Aorta (tissue), 5 donors: Measurements from ENCODE around the gene RCAN2. TPM values are rescaled to one million over a fixed set of nuclear protein-coding genes. Genes with fewer than 3 reads are reported as not detected.

Experiments
- ATAC-seq: fragments of 200-7000 bp; cut with Tn5 transposase; one replicate; pipeline ENCODE4 v1.9.1; 2022; ENCODE audit warnings: moderate library complexity; ENCODE audit not compliant: low FRiP score
- DNase-seq, 2 donors: peaks; one replicate each; pipeline ENCODE4 v3.0.0-alpha.2; 2020
- H3K27ac ChIP-seq, 2 donors: one replicate each; pipeline ENCODE4 v1.5.1; 2013; ENCODE audit warnings: low read length in 2 of 2, mild to moderate bottlenecking in 2 of 2, moderate library complexity in 2 of 2, control low read depth in 1 of 2, inconsistent platforms in 1 of 2, low read depth in 1 of 2
- H3K27me3 ChIP-seq, 2 donors: one replicate each; pipeline ENCODE4 v1.6.1; 2013; ENCODE audit warnings: control low read depth in 1 of 2, low read length in 1 of 2, mild to moderate bottlenecking in 1 of 2, moderate library complexity in 1 of 2; ENCODE audit not compliant: insufficient read depth in 2 of 2, control insufficient read depth in 1 of 2
- H3K36me3 ChIP-seq, 2 donors: one replicate each; pipeline ENCODE4 v1.6.1; 2013; ENCODE audit warnings: control low read depth in 1 of 2, low read length in 1 of 2, mild to moderate bottlenecking in 1 of 2; ENCODE audit not compliant: insufficient read depth in 2 of 2, control insufficient read depth in 1 of 2
- H3K4me1 ChIP-seq, 2 donors: one replicate each; pipeline ENCODE4 v1.6.1; 2013; ENCODE audit warnings: low read length in 2 of 2, control low read depth in 1 of 2, mild to moderate bottlenecking in 1 of 2, moderate library complexity in 1 of 2; ENCODE audit not compliant: insufficient read depth in 2 of 2, control insufficient read depth in 1 of 2
- H3K4me3 ChIP-seq, 2 donors: one replicate each; pipeline ENCODE4 v1.5.1; 2013; ENCODE audit warnings: low read length in 2 of 2, control low read depth in 1 of 2, mild to moderate bottlenecking in 1 of 2
- H3K9me3 ChIP-seq: one replicate; pipeline ENCODE4 v1.6.1; 2013; ENCODE audit warnings: mild to moderate bottlenecking, low read length; ENCODE audit not compliant: control insufficient read depth
- WGBS, 2 donors: extraction: QIAGEN DNeasy Blood & Tissue Kit; methylation state at CpG; one replicate each; pipeline ENCODE4 v1.1.7; 2013; 5-methylcytosine and 5-hydroxymethylcytosine counted together
- intact Hi-C, 2 donors: fragments of 100-400 bp; cut with DNase I; formaldehyde crosslinking; loops; one replicate each; pipeline versions ENCODE4 v1.14.2 to v1.15.0; 2022
- polyA plus RNA-seq, 2 donors: library from polyadenylated mRNA; stranded (reverse); fragments of 200-250 nt; gene quantifications; one replicate each; pipeline ENCODE4 v1.2.3, GENCODE V29; 2013
- total RNA-seq, 2 donors: library from RNA; stranded (reverse); fragmentation: NEBNext Ultra II Directional; extraction: Animal tissue kit (Norgen Biotek cat#: 25700); gene quantifications; one replicate each; pipeline ENCODE4 v1.2.1, GENCODE V29; 2021
- donor health status: healthy with polysubstance abuse.
- donor health status: Bipolar disorder and iron deficiency.
- donor health status: DM: no; HTN: no; CAD: no.
- donor health status: DM: no; HTN: no; CAD: no.
- donor health status: DM: yes; HTN: yes; CAD: no.

The RCAN2 gene
- total and polyA plus RNA-seq, 4 donors, result 87.3 to 235 (median 130) TPM

GRCh38 chr6:46517202-46517601 is 26.0 kb upstream of the RCAN2 start:
- peaks cover 2 to 11% of the 10 kb centered on the region in 2 donors for H3K4me1 ChIP-seq
- H3K27ac ChIP-seq, result no peak overlapping the region
- intact Hi-C loops, result no loop called here
- DNase-seq (no peak), ATAC-seq (no peak)
- H3K4me3 ChIP-seq, result no peak overlapping the region
- no peaks in the 10 kb centered on the region for H3K36me3 ChIP-seq
- H3K9me3 ChIP-seq, result no peaks in the 10 kb centered on the region
- no peaks in the 10 kb centered on the region for H3K27me3 ChIP-seq

- Histone ChIP-seq H3K4me3 (no peak overlapping the region), H3K4me1 (peaks cover 8 to 12% of the 10 kb centered on the region in 2 donors), H3K36me3 (no peaks in the 10 kb centered on the region), H3K27ac (peak overlapping the region; percentile 60 to 73), H3K27me3 (no peaks in the 10 kb centered on the region), H3K9me3 (no peaks in the 10 kb centered on the region)
- DNase-seq (no peak), ATAC-seq (peak; percentile 39)
- WGBS, 2 donors, result 14 to 16% methylated on average over 2 of the region's 2 CpGs
- intact Hi-C loops, result no loop called here
These were observed 22.3 kb upstream of the RCAN2 start for GRCh38 chr6:46513533-46513932.

GRCh38 chr6:46511320-46511719 is 20.1 kb upstream of the RCAN2 start:
- Histone ChIP-seq H3K9me3 (no peaks in the 10 kb centered on the region), H3K4me3 (no peak overlapping the region), H3K27me3 (no peaks in the 10 kb centered on the region), H3K27ac (peak overlapping the region; percentile 68 to 98), H3K4me1 (peaks cover 8 to 12% of the 10 kb centered on the region in 2 donors), H3K36me3 (no peaks in the 10 kb centered on the region)
- intact Hi-C loops, result no loop called here
- 10 to 12% methylated on average over 7 of the region's 7 CpGs for WGBS, 2 donors
- DNase-seq (no peak), ATAC-seq (no peak)

- DNase-seq (peak; percentile 48 to 69), ATAC-seq (peak; percentile 70)
These were observed 19.4 kb upstream of the RCAN2 start for GRCh38 chr6:46510651-46511050.

GRCh38 chr6:46509981-46510510 is 18.8 kb upstream of the RCAN2 start:
- H3K4me3 ChIP-seq, result no peak overlapping the region
- 44 to 49% methylated on average over 4 of the region's 4 CpGs for WGBS, 2 donors
- intact Hi-C loops, result no loop called here
- ATAC-seq (no peak), DNase-seq (no peak)
- H3K9me3 ChIP-seq, result no peaks in the 10 kb centered on the region
- peaks cover 8 to 12% of the 10 kb centered on the region in 2 donors for H3K4me1 ChIP-seq
- peak overlapping the region in 1 of 2 donors; percentile 88 for H3K27ac ChIP-seq
- no peaks in the 10 kb centered on the region for H3K27me3 ChIP-seq
- H3K36me3 ChIP-seq, result no peaks in the 10 kb centered on the region

More at GRCh38 chr6:46510651-46511050, 19.4 kb upstream of the RCAN2 start:
- no peaks in the 10 kb centered on the region for H3K9me3 ChIP-seq
- H3K4me3 ChIP-seq, result no peak overlapping the region
- peak overlapping the region in 1 of 2 donors; percentile 68 for H3K27ac ChIP-seq
- intact Hi-C loops, result no loop called here
- no peaks in the 10 kb centered on the region for H3K27me3 ChIP-seq
- H3K4me1 ChIP-seq, result peaks cover 8 to 12% of the 10 kb centered on the region in 2 donors
- no peaks in the 10 kb centered on the region for H3K36me3 ChIP-seq

GRCh38 chr6:46509063-46509462 is 17.8 kb upstream of the RCAN2 start:
- Histone ChIP-seq H3K27me3 (no peaks in the 10 kb centered on the region), H3K27ac (peak overlapping the region; percentile 76 to 93), H3K4me1 (peaks cover 8 to 12% of the 10 kb centered on the region in 2 donors), H3K4me3 (no peak overlapping the region), H3K9me3 (no peaks in the 10 kb centered on the region), H3K36me3 (no peaks in the 10 kb centered on the region)
- ATAC-seq (no peak), DNase-seq (peak in 1 of 2 donors; percentile 49)
- WGBS, 2 donors, result 16 to 20% methylated on average over 4 of the region's 4 CpGs
- intact Hi-C loops, result no loop called here

GRCh38 chr6:46507426-46507825 is 16.2 kb upstream of the RCAN2 start:
- intact Hi-C loops, result no loop called here
- Histone ChIP-seq H3K36me3 (no peaks in the 10 kb centered on the region), H3K27me3 (no peaks in the 10 kb centered on the region), H3K9me3 (no peaks in the 10 kb centered on the region), H3K27ac (no peak overlapping the region), H3K4me3 (no peak overlapping the region), H3K4me1 (peaks cover 11 to 12% of the 10 kb centered on the region in 2 donors)
- no peak for DNase-seq
- ATAC-seq, result no peak

GRCh38 chr6:46505693-46506512 is 14.7 kb upstream of the RCAN2 start:
- intact Hi-C loops, result no loop called here
- no peaks in the 10 kb centered on the region for H3K9me3 ChIP-seq
- ATAC-seq, result no peak
- 71 to 78% methylated on average over 7 of the region's 7 CpGs for WGBS, 2 donors
- H3K27me3 ChIP-seq, result no peaks in the 10 kb centered on the region
- H3K36me3 ChIP-seq, result no peaks in the 10 kb centered on the region
- no peak overlapping the region for H3K4me3 ChIP-seq
- no peak for DNase-seq
- H3K27ac ChIP-seq, result no peak overlapping the region
- peaks cover 4 to 8% of the 10 kb centered on the region in 2 donors for H3K4me1 ChIP-seq

- DNase-seq (no peak), ATAC-seq (no peak)
- Histone ChIP-seq H3K36me3 (no peaks in the 10 kb centered on the region), H3K4me3 (no peak overlapping the region), H3K27ac (peak overlapping the region in 1 of 2 donors; percentile 0), H3K27me3 (no peaks in the 10 kb centered on the region), H3K9me3 (no peaks in the 10 kb centered on the region), H3K4me1 (peaks cover 3 to 5% of the 10 kb centered on the region in 2 donors)
- intact Hi-C loops, result no loop called here
These were observed 13.0 kb upstream of the RCAN2 start for GRCh38 chr6:46504242-46504641.
